GM21737 (cell line): ENCODE measurements around the gene SMIM44.

Source experiments
- ATAC-seq: cut with Tn5 transposase; IDR thresholded peaks from one replicate; pipeline ENCODE4 v1.9.1; 2021; ENCODE audit warnings: mild to moderate bottlenecking, moderate library complexity; ENCODE audit not compliant: unreplicated experiment

The SMIM44 gene

GRCh38 chr19:3478409-3479176 lies 4.6 kb downstream of the SMIM44 start:
- ATAC-seq, result no peak

GRCh38 chr19:3477951-3478350 lies 5.3 kb downstream of the SMIM44 start:
- ATAC-seq, result no peak

- no peak for ATAC-seq
Measured at GRCh38 chr19:3477506-3477905, 5.7 kb downstream of the SMIM44 start.

- no peak for ATAC-seq
Measured at GRCh38 chr19:3476830-3477229, 6.4 kb downstream of the SMIM44 start.

- ATAC-seq, result no peak
Measured at GRCh38 chr19:3475449-3475848, 7.8 kb downstream of the SMIM44 start.

- no peak for ATAC-seq
Measured at GRCh38 chr19:3474614-3475013, 8.6 kb downstream of the SMIM44 start.

- no peak for ATAC-seq
Measured at GRCh38 chr19:3474010-3474409, 9.2 kb downstream of the SMIM44 start.

GRCh38 chr19:3471954-3472655 lies 11.1 kb downstream of the SMIM44 start:
- no peak for ATAC-seq

- ATAC-seq, result no peak
Measured at GRCh38 chr19:3470500-3471128, 12.6 kb downstream of the SMIM44 start.

- no peak for ATAC-seq
Measured at GRCh38 chr19:3469638-3470499, 13.4 kb downstream of the SMIM44 start.

- no peak for ATAC-seq
Measured at GRCh38 chr19:3468211-3468610, 15.0 kb downstream of the SMIM44 start.

GRCh38 chr19:3467437-3468198 lies 15.6 kb downstream of the SMIM44 start:
- no peak for ATAC-seq

GRCh38 chr19:3466635-3467034 lies 16.6 kb downstream of the SMIM44 start:
- ATAC-seq, result no peak

- no peak for ATAC-seq
Measured at GRCh38 chr19:3465552-3465951, 17.7 kb downstream of the SMIM44 start.

GRCh38 chr19:3464587-3465235 lies 18.5 kb downstream of the SMIM44 start:
- no peak for ATAC-seq

- ATAC-seq, result no peak
Measured at GRCh38 chr19:3463714-3464586, 19.3 kb downstream of the SMIM44 start.

GRCh38 chr19:3462991-3463713 lies 20.1 kb downstream of the SMIM44 start:
- ATAC-seq, result no peak

- ATAC-seq, result no peak
Measured at GRCh38 chr19:3459965-3460582, 23.2 kb downstream of the SMIM44 start.
